HG02623 (cell line): ENCODE measurements around the gene TYW1.
"Not testable (repeated sequence)": the region's sequence is repeated elsewhere in the genome, so short reads cannot be mapped to it uniquely, and the experiment has no call there.

Experiments
- ATAC-seq: cut with Tn5 transposase; IDR thresholded peaks from one replicate; pipeline ENCODE4 v1.9.1; 2021; ENCODE audit warnings: moderate library complexity; ENCODE audit not compliant: unreplicated experiment

Gene TYW1, protein sequence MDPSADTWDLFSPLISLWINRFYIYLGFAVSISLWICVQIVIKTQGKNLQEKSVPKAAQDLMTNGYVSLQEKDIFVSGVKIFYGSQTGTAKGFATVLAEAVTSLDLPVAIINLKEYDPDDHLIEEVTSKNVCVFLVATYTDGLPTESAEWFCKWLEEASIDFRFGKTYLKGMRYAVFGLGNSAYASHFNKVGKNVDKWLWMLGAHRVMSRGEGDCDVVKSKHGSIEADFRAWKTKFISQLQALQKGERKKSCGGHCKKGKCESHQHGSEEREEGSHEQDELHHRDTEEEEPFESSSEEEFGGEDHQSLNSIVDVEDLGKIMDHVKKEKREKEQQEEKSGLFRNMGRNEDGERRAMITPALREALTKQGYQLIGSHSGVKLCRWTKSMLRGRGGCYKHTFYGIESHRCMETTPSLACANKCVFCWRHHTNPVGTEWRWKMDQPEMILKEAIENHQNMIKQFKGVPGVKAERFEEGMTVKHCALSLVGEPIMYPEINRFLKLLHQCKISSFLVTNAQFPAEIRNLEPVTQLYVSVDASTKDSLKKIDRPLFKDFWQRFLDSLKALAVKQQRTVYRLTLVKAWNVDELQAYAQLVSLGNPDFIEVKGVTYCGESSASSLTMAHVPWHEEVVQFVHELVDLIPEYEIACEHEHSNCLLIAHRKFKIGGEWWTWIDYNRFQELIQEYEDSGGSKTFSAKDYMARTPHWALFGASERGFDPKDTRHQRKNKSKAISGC

GRCh38 chr7:66996444-66997191 lies at the start of gene TYW1:
TYW1 (plus strand) TSS chr7:66996833; CDS start chr7:66996979, 146 bp downstream.
- ATAC-seq: peak; percentile 89

GRCh38 chr7:66948480-66949109 lies 48.0 kb upstream of the TYW1 start:
- no peak for ATAC-seq

DNA sequence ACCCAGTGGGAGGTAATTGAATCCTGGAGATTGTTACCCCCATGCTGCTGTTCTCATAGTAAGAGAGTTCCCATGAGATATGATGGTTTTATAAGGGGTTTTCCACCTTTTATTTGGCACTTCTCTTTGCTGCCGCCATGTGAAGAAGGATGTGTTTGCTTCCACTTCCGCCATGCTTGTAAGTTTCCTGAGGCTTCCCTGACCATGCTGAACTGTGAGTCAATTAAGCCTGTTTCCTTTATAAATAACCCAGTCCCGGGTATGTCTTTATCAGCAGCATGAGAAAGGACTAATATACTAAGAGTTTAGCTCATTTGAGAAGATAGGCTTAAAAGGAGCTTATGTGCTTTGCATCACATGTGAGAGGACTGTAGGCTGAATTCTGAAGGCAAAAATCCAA lies 46.3 kb upstream of the TYW1 start:
- no peak for ATAC-seq

DNA sequence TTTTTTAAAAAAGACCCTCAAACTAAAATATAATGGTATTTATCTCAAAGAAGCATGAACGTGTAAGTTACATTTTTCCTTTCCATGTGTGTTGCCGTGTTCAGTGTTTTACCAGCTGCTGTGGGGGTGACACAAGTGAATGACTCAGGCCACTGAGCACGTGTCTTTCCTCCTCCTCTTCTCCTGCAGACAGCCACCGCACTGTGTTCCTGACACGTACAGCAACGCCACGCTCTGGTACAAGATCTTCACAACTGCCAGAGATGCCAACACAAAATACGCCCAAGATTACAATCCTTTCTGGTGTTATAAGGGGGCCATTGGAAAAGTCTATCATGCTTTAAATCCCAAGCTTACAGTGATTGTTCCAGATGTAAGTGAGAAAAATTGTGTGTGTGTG lies 45.9 kb upstream of the TYW1 start:
- ATAC-seq: no peak

GRCh38 chr7:66952343-66953043 lies 44.1 kb upstream of the TYW1 start:
- ATAC-seq: no peak

GRCh38 chr7:66953044-66953427 lies 43.6 kb upstream of the TYW1 start:
- no peak for ATAC-seq

GRCh38 chr7:66957595-66958290 lies 38.9 kb upstream of the TYW1 start:
- no peak for ATAC-seq

GRCh38 chr7:66958538-66959350 lies 37.9 kb upstream of the TYW1 start:
- ATAC-seq: no peak

DNA sequence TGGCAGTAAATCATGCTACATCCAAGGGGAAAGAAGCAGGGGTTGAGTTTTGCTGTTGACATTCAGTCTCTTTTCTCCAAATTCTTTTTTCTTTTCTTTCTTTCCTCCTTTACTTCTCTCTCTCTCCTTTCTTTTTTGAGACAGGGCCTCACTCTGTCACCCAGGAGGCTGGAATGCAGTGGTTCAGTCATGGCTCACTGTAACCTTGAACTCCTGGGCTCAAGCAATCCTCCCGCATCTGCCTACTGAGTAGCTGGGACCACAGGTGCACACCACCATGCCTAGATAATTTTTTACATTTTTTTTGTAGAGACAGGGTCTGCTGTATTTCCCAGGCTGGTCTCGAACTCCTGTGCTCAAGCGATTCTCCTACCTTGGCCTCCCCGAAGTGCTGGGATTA lies 36.4 kb upstream of the TYW1 start:
- no peak for ATAC-seq

- no peak for ATAC-seq
Measured at GRCh38 chr7:66961096-66961495, 35.5 kb upstream of the TYW1 start.

- no peak for ATAC-seq
Measured at GRCh38 chr7:66964411-66964810, 32.2 kb upstream of the TYW1 start.

DNA sequence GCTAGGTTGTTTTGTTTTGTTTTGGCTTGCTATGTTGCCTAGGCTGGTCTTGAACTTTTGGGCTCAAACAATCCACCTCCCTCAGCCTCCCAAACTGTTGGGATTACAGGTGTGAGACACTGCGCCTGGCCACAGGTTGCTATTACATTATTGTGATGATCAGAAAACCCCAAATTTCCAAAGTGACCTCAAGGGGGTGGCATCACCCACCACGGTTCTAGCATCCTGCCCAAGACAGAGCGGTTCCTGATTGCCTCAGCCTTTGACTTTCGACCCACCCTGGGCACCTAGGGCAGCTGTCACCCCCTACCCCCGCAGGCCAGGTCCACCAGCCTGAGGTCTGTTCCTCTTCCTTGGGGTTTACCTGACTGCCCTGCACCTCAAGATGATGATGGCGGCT lies 29.6 kb upstream of the TYW1 start:
- no peak for ATAC-seq

GRCh38 chr7:66969001-66969400 lies 27.6 kb upstream of the TYW1 start:
- not testable (repeated sequence) for ATAC-seq

- ATAC-seq: no peak
Measured at GRCh38 chr7:66970310-66970709, 26.3 kb upstream of the TYW1 start.

- no peak for ATAC-seq
Measured at GRCh38 chr7:66974986-66975590, 21.5 kb upstream of the TYW1 start.

DNA sequence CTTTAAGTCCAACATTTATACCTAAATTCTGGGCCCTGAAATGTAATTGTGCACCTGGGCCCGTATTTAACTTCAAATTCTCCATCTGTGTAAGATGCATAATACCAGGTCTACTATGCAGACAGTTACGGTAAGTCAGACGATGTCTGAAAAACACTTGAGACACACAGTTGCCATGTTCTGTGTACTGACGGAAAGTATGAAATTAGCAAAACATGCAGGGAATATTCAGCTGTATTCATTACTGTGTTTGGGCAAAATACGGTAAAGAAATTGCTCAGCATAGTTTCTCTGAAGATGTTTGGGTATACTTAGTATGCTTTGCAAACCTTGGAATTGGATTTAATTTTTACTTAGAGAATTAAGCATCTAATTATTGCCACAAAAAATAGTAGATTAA lies 18.3 kb upstream of the TYW1 start:
- not testable (repeated sequence) for ATAC-seq

- ATAC-seq: not testable (repeated sequence)
Measured at GRCh38 chr7:66979013-66979412, 17.6 kb upstream of the TYW1 start.

GRCh38 chr7:66980336-66980735 lies 16.3 kb upstream of the TYW1 start:
- not testable (repeated sequence) for ATAC-seq

DNA sequence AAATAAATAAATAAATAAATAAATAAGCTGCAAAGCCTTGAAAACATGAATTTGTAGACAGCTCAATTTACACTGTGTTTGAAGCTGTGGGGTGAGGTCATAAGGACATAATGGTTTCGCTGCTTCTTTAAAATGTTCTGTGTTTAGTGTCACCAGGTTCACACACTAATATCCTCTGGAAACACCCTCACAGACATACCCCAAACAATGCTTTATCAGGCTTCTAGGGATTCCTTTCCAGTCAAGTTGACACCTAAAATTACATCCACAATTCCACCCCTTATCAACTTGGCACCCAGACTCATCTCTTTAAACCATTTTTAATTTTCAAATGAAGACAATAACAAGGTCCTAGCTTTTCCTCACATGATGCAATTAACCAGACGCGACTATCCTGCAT lies 7.1 kb upstream of the TYW1 start:
- not testable (repeated sequence) for ATAC-seq
